ENCODE data around the gene WNT1.

- no peak for TF ChIP-seq CTCF (IDR thresholded peaks at IDR 0.05; ENCODE audit: low read depth, low read length)
- TF ChIP-seq EZH2phosphoT487 (IDR thresholded peaks at IDR 0.05; ENCODE audit: low read depth): no peak
Observed at GRCh38 chr12:49014547-49014946, 36.4 kb downstream of the WNT1 start.

Data from OCI-LY3 (cell line).